GM12875 (cell line): ENCODE results near the gene SLC15A2.

Experiments used
- H3K4me3 ChIP-seq: one replicate; pipeline ENCODE4 v1.5.1; 2011; ENCODE audit warnings: low read depth, low read length, control low read depth
- CTCF ChIP-seq: IDR thresholded peaks from 2 replicates; pipeline ENCODE4 v1.5.1; 2011; ENCODE audit warnings: low read depth, mild to moderate bottlenecking, control low read depth, inconsistent platforms, low read length, moderate library complexity, borderline replicate concordance; ENCODE audit not compliant: insufficient read depth

SLC15A2 gene

GRCh38 chr3:121963608-121964007, 69.4 kb downstream of the SLC15A2 start:
- H3K4me3 ChIP-seq = no peak overlapping the region
- no peak for TF ChIP-seq CTCF

- no peak overlapping the region for H3K4me3 ChIP-seq
- TF ChIP-seq CTCF = no peak
Measured at GRCh38 chr3:121969631-121970030, 75.4 kb downstream of the SLC15A2 start.

GRCh38 chr3:121970047-121970446, 75.8 kb downstream of the SLC15A2 start:
- no peak for TF ChIP-seq CTCF

GRCh38 chr3:121974601-121975111, 80.5 kb downstream of the SLC15A2 start:
- no peak for TF ChIP-seq CTCF
- H3K4me3 ChIP-seq = no peak overlapping the region

More at GRCh38 chr3:121970047-121970446, 75.8 kb downstream of the SLC15A2 start:
- H3K4me3 ChIP-seq = no peak overlapping the region

- H3K4me3 ChIP-seq = no peak overlapping the region
- TF ChIP-seq CTCF = no peak
Measured at GRCh38 chr3:121975702-121976302, 81.6 kb downstream of the SLC15A2 start.

- H3K4me3 ChIP-seq = no peak overlapping the region
- TF ChIP-seq CTCF = no peak
Measured at GRCh38 chr3:121976727-121977126, 82.5 kb downstream of the SLC15A2 start.

GRCh38 chr3:121979246-121979645, 85.0 kb downstream of the SLC15A2 start:
- H3K4me3 ChIP-seq = no peak overlapping the region
- TF ChIP-seq CTCF = no peak
